NCI-H748 (cell line): ENCODE results near the gene MTRF1L.
A peak's percentile ranks its signal among the peaks of the same experiment; 100 is the strongest.
"Not testable (repeated sequence)": the region's sequence is repeated elsewhere in the genome, so short reads cannot be mapped to it uniquely, and the experiment has no call there.

ENCODE experiments used
- DNase-seq: peaks from one replicate; lab custom pipeline; 2025; ENCODE audit not compliant: unreplicated experiment; lab: John Stamatoyannopoulos, UW

The MTRF1L gene

GRCh38 chr6:152973916-152974315 lies 28.6 kb downstream of the MTRF1L start:
- no peak for DNase-seq

GRCh38 chr6:152969688-152970418 lies 32.7 kb downstream of the MTRF1L start:
- no peak for DNase-seq

GRCh38 chr6:152966168-152966894 lies 36.2 kb downstream of the MTRF1L start:
- DNase-seq, result not testable (repeated sequence)

GRCh38 chr6:152959333-152959732 lies 43.2 kb downstream of the MTRF1L start:
- DNase-seq, result no peak

- no peak for DNase-seq
Observed at GRCh38 chr6:152957796-152958195, 44.7 kb downstream of the MTRF1L start.

- no peak for DNase-seq
Observed at GRCh38 chr6:152954443-152954842, 48.1 kb downstream of the MTRF1L start.

- peak; percentile 50 for DNase-seq
Observed at GRCh38 chr6:152952866-152953509, 49.5 kb downstream of the MTRF1L start.

GRCh38 chr6:152952045-152952444 lies 50.5 kb downstream of the MTRF1L start:
- no peak for DNase-seq

- DNase-seq, result no peak
Observed at GRCh38 chr6:152950240-152950639, 52.3 kb downstream of the MTRF1L start.

GRCh38 chr6:152948150-152948768 lies 54.2 kb downstream of the MTRF1L start:
- DNase-seq, result peak; percentile 37

GRCh38 chr6:152946995-152947394 lies 55.5 kb downstream of the MTRF1L start:
- DNase-seq, result no peak

- no peak for DNase-seq
Observed at GRCh38 chr6:152946484-152946883, 56.0 kb downstream of the MTRF1L start.

- DNase-seq, result no peak
Observed at GRCh38 chr6:152943260-152943897, 59.1 kb downstream of the MTRF1L start.

GRCh38 chr6:152942319-152942869 lies 60.1 kb downstream of the MTRF1L start:
- DNase-seq, result no peak

GRCh38 chr6:152941746-152942145 lies 60.8 kb downstream of the MTRF1L start:
- DNase-seq, result no peak
